ENCODE measurements around the gene RALB.
"Not testable (repeated sequence)": the region's sequence is repeated elsewhere in the genome, so short reads cannot be mapped to it uniquely, and the experiment has no call there.

RALB gene

GRCh38 chr2:120307482-120307881 is 54.8 kb downstream of the RALB start:
- Histone ChIP-seq H3K27me3 (replicated peaks) (no peaks in the 10 kb centered on the region), H3K27ac (no peak overlapping the region), H3K36me3 (replicated peaks) (no peaks in the 10 kb centered on the region), H3K4me3 (ENCODE audit: low read depth, low read length) (no peak overlapping the region)
- DNase-seq, result no peak
- TF ChIP-seq CTCF (IDR thresholded peaks at IDR 0.05; ENCODE audit: low read depth, low read length, missing control alignments), result no peak
- in situ Hi-C loops (cut with HindIII; ENCODE audit: low pct_ligation_motif_present, low sequenced_read_pairs), result no loop called here

- Histone ChIP-seq H3K27ac (no peak overlapping the region), H3K4me3 (ENCODE audit: low read depth, low read length) (no peak overlapping the region), H3K27me3 (replicated peaks) (no peaks in the 10 kb centered on the region), H3K36me3 (replicated peaks) (no peaks in the 10 kb centered on the region)
- in situ Hi-C loops (cut with HindIII; ENCODE audit: low pct_ligation_motif_present, low sequenced_read_pairs), result no loop called here
- TF ChIP-seq CTCF (IDR thresholded peaks at IDR 0.05; ENCODE audit: low read depth, low read length, missing control alignments), result no peak
- no peak for DNase-seq
Observed at GRCh38 chr2:120308038-120308910, 55.6 kb downstream of the RALB start.

GRCh38 chr2:120310136-120310535 is 57.5 kb downstream of the RALB start:
- no peak for DNase-seq
- H3K27ac ChIP-seq, result no peak overlapping the region
- H3K36me3 ChIP-seq (replicated peaks), result no peaks in the 10 kb centered on the region
- peaks cover 7% of the 10 kb centered on the region for H3K27me3 ChIP-seq (replicated peaks)
- H3K4me3 ChIP-seq (ENCODE audit: low read depth, low read length), result no peak overlapping the region
- in situ Hi-C loops (cut with HindIII; ENCODE audit: low pct_ligation_motif_present, low sequenced_read_pairs), result no loop called here
- TF ChIP-seq CTCF (IDR thresholded peaks at IDR 0.05; ENCODE audit: low read depth, low read length, missing control alignments), result no peak

- H3K27ac ChIP-seq; in situ Hi-C loops (cut with HindIII; ENCODE audit: low pct_ligation_motif_present, low sequenced_read_pairs); H3K27me3 ChIP-seq (replicated peaks); H3K36me3 ChIP-seq (replicated peaks); DNase-seq; H3K4me3 ChIP-seq (ENCODE audit: low read depth, low read length): not testable (repeated sequence)
Observed at GRCh38 chr2:120310841-120311240, 58.2 kb downstream of the RALB start.

DNA sequence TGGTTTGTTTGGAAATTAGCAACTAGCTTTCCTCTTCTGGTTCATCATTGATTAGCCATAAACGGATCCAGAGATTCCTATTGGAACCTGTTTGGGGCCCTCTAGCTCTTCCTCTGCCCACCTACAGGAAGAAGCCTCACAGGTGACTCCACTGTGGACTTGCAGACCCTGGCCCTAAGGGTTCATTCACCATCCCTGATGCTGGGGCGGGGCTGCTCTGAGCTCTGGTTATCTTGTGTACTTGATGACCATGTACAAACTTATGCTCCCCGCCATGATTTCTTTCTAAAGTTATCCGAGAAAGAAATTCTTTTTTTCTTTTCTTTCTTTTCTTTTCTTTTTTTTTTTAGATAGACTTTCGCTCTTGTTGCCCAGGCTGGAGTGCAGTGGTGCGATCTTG is 59.4 kb downstream of the RALB start:
- H3K27me3 ChIP-seq (replicated peaks), result peaks cover 7% of the 10 kb centered on the region
- H3K4me3 ChIP-seq (ENCODE audit: low read depth, low read length), result no peak overlapping the region
- DNase-seq, result no peak
- H3K36me3 ChIP-seq (replicated peaks), result no peaks in the 10 kb centered on the region
- TF ChIP-seq CTCF (IDR thresholded peaks at IDR 0.05; ENCODE audit: low read depth, low read length, missing control alignments), result no peak
- in situ Hi-C loops (cut with HindIII; ENCODE audit: low pct_ligation_motif_present, low sequenced_read_pairs), result no loop called here
- no peak overlapping the region for H3K27ac ChIP-seq

- peak overlapping the region; percentile 53 for H3K4me3 ChIP-seq (ENCODE audit: low read depth, low read length)
- H3K36me3 ChIP-seq (replicated peaks), result no peaks in the 10 kb centered on the region
- H3K27me3 ChIP-seq (replicated peaks), result peaks cover 7% of the 10 kb centered on the region
- peak; percentile 90 for TF ChIP-seq CTCF (IDR thresholded peaks at IDR 0.05; ENCODE audit: low read depth, low read length, missing control alignments)
- in situ Hi-C loops (cut with HindIII; ENCODE audit: low pct_ligation_motif_present, low sequenced_read_pairs), result no loop called here
- DNase-seq, result peak; percentile 76
- H3K27ac ChIP-seq, result peak overlapping the region; percentile 9
Observed at GRCh38 chr2:120312860-120313694, 60.4 kb downstream of the RALB start.
